Mucosa of descending colon (tissue), 3 donors: ENCODE data around the gene PSMG1. TPM values are rescaled to one million over a fixed set of nuclear protein-coding genes. Genes with fewer than 3 reads are reported as not detected.
"Not testable (repeated sequence)": the region's sequence is repeated elsewhere in the genome, so short reads cannot be mapped to it uniquely, and the experiment has no call there.

Experiments used
- ATAC-seq: fragments of 200-7000 bp; cut with Tn5 transposase; one replicate; pipeline ENCODE4 v1.9.1; 2020; ENCODE audit warnings: mild to moderate bottlenecking, moderate library complexity
- DNase-seq, 3 donors: peaks; one replicate each; pipeline ENCODE4 v3.0.0-alpha.2; 2020
- H3K36me3 ChIP-seq: fragments of 200-600 bp; one replicate; pipeline ENCODE4 v1.8.0; 2021; ENCODE audit warnings: low read depth, mild to moderate bottlenecking
- H3K4me1 ChIP-seq: fragments of 200-600 bp; one replicate; pipeline ENCODE4 v1.8.0; 2021; ENCODE audit warnings: low read depth, mild to moderate bottlenecking
- H3K4me3 ChIP-seq: fragments of 200-600 bp; one replicate; pipeline ENCODE4 v1.8.0; 2021; ENCODE audit warnings: mild to moderate bottlenecking
- H3K9me3 ChIP-seq: fragments of 200-600 bp; one replicate; pipeline ENCODE4 v1.8.0; 2021; ENCODE audit warnings: mild to moderate bottlenecking
- CTCF ChIP-seq: fragments of 200-600 bp; IDR thresholded peaks from one replicate; pipeline ENCODE4 v1.8.0; 2022; ENCODE audit warnings: antibody characterized with exemption, mild to moderate bottlenecking
- intact Hi-C, 2 donors: fragments of 100-400 bp; cut with DNase I in 1 of 2; cut with micrococcal nuclease in 1 of 2; formaldehyde crosslinking; loops; one replicate each; pipeline versions ENCODE4 v1.11.0 to v1.11.1; 2022; cut with DNase I, micrococcal nuclease
- total RNA-seq, 3 donors: library from RNA; stranded (reverse); fragmentation: NEBNext Ultra II Directional in 2 of 3; extraction: Animal tissue kit (Norgen Biotek cat#: 25700) in 2 of 3; gene quantifications; one replicate each; pipeline versions ENCODE4 v1.2.1 to v1.2.4, GENCODE V29; 2021 to 2023
- donor health status: DM: no; HTN: no; CAD: no; lungs with moderate emphysema.
- donor health status: DM: no; HTN: no; CAD: no.
- donor health status: DM: no; HTN: yes; CAD: no.

The PSMG1 gene
- total RNA-seq, 3 donors from 2014 or later: 24.3 to 48.1 (median 36.2) TPM

- DNase-seq (no peak), ATAC-seq (no peak)
- H3K36me3 ChIP-seq: no peaks in the 10 kb centered on the region
- TF ChIP-seq CTCF: no peak
- H3K4me3 ChIP-seq: no peak overlapping the region
- no peaks in the 10 kb centered on the region for H3K4me1 ChIP-seq
- intact Hi-C loops: no loop called here
- no peaks in the 10 kb centered on the region for H3K9me3 ChIP-seq
Measured at GRCh38 chr21:39221282-39221996, 38.2 kb upstream of the PSMG1 start.

GRCh38 chr21:39220875-39221274 lies 37.6 kb upstream of the PSMG1 start:
- H3K4me3 ChIP-seq, H3K36me3 ChIP-seq, DNase-seq, ATAC-seq, H3K4me1 ChIP-seq, intact Hi-C loops, H3K9me3 ChIP-seq: not testable (repeated sequence)

GRCh38 chr21:39220150-39220549 lies 36.9 kb upstream of the PSMG1 start:
- DNase-seq: no peak
- no peaks in the 10 kb centered on the region for H3K9me3 ChIP-seq
- no peak overlapping the region for H3K4me3 ChIP-seq
- intact Hi-C loops: no loop called here
- H3K4me1 ChIP-seq: no peaks in the 10 kb centered on the region
- H3K36me3 ChIP-seq: no peaks in the 10 kb centered on the region
- no peak for ATAC-seq
- TF ChIP-seq CTCF: no peak

GRCh38 chr21:39218082-39218409 lies 34.8 kb upstream of the PSMG1 start:
- Histone ChIP-seq H3K36me3 (no peaks in the 10 kb centered on the region), H3K4me3 (no peak overlapping the region), H3K9me3 (no peaks in the 10 kb centered on the region), H3K4me1 (no peaks in the 10 kb centered on the region)
- no peak for ATAC-seq
- DNase-seq: no peak
- TF ChIP-seq CTCF: no peak
- intact Hi-C loops: no loop called here

GRCh38 chr21:39217356-39218081 lies 34.3 kb upstream of the PSMG1 start:
- Histone ChIP-seq H3K36me3 (no peaks in the 10 kb centered on the region), H3K4me3 (no peak overlapping the region), H3K4me1 (no peaks in the 10 kb centered on the region), H3K9me3 (no peaks in the 10 kb centered on the region)
- ATAC-seq (no peak), DNase-seq (no peak)
- intact Hi-C loops: no loop called here
- TF ChIP-seq CTCF: no peak

GRCh38 chr21:39216290-39216689 lies 33.0 kb upstream of the PSMG1 start:
- Histone ChIP-seq H3K4me3 (no peak overlapping the region), H3K4me1 (no peaks in the 10 kb centered on the region), H3K36me3 (no peaks in the 10 kb centered on the region), H3K9me3 (no peaks in the 10 kb centered on the region)
- DNase-seq (no peak), ATAC-seq (no peak)
- TF ChIP-seq CTCF: no peak
- intact Hi-C loops: no loop called here
